Right lung (tissue), 5 donors: Measurements from ENCODE around the gene SVIL. TPM values are rescaled to one million over a fixed set of nuclear protein-coding genes. Genes with fewer than 3 reads are reported as not detected.
A peak's percentile ranks its signal among the peaks of the same experiment; 100 is the strongest.

Source experiments
- DNase-seq, 2 donors: peaks; one replicate each; pipeline ENCODE4 v3.0.0-alpha.2; 2013
- polyA plus RNA-seq, 5 donors: library from polyadenylated mRNA; unstranded; fragments of 120-200 nt; gene quantifications; one replicate each; pipeline versions ENCODE4 v1.2.1 to v1.2.3, GENCODE V29; 2013; ENCODE audit warnings: inconsistent platforms in 1 of 5, low replicate concordance in 1 of 5; ENCODE audit not compliant: insufficient read length in 5 of 5, insufficient read depth in 1 of 5

The SVIL gene
- polyA plus RNA-seq, 5 donors, result 41.1 to 59.5 (median 47.9) TPM

GRCh38 chr10:29415876-29416275, 218.9 kb downstream of the SVIL start:
- no peak for DNase-seq

- no peak for DNase-seq
These were observed 220.3 kb downstream of the SVIL start for GRCh38 chr10:29414501-29414900.

GRCh38 chr10:29412485-29412884, 222.3 kb downstream of the SVIL start:
- no peak for DNase-seq

- no peak for DNase-seq
These were observed 223.0 kb downstream of the SVIL start for GRCh38 chr10:29411666-29412315.

- peak; percentile 75 to 79 for DNase-seq
These were observed 225.3 kb downstream of the SVIL start for GRCh38 chr10:29409241-29410054.

GRCh38 chr10:29408847-29409240, 225.9 kb downstream of the SVIL start:
- DNase-seq, result no peak
